Cardiac septum (tissue), 1 donor: ENCODE data around the gene CDC42BPB. TPM values are rescaled to one million over a fixed set of nuclear protein-coding genes. Genes with fewer than 3 reads are reported as not detected.

Source experiments
- DNase-seq: peaks from one replicate; pipeline ENCODE4 v3.0.0-alpha.2; 2020; ENCODE audit warnings: low spot score
- intact Hi-C: fragments of 100-400 bp; cut with DNase I; formaldehyde crosslinking; loops from one replicate; pipeline ENCODE4 v1.14.0; 2022
- total RNA-seq: library from RNA; stranded (reverse); fragmentation: NEBNext Ultra II Directional; extraction: Animal tissue kit (Norgen Biotek cat#: 25700); gene quantifications from one replicate; pipeline ENCODE4 v1.2.1, GENCODE V29; 2021
- donor health status: DM: no; HTN: no; CAD: no.

Gene CDC42BPB
- total RNA-seq, 1 donor from 2014 or later, result 81.8 TPM

DNA sequence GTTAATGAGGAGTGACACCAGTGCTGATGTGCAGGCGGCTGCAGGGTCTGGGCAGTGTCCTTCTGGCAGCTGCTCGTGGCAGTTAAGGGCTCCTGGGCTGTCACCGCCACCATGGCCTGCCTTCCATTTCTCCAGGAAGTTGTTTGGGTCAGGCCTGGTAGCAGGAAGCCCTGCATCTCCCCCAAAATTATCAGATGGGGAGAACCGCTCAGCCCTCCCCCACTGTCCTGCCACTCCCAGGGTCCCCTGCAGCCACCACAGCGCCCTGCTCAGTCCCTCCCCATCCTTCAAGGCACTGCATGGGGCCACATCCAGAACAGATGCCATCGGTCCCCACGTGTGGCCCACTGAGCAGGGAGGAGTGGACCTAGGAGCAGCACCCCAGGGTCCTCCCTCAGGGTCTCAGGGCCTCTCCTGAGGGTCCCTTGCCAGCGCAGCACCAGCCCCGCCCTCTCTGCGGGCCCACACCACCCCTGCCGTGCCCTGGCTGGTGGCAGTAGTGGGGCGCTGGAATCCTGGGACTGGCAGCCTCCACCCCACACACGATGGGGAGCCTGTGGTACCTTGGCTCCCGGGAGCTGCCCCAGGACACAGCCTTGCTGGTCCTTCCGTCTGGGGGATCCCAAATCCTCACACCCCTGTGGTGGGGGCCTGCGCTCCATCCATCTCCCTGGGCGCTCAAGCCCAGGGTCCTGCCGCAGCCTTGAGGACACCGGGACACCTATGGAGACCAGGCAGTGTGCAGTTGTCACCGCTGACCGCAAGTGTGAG is 145.2 kb downstream of the CDC42BPB start:
- intact Hi-C loops, result no loop called here
- DNase-seq, result no peak

DNA sequence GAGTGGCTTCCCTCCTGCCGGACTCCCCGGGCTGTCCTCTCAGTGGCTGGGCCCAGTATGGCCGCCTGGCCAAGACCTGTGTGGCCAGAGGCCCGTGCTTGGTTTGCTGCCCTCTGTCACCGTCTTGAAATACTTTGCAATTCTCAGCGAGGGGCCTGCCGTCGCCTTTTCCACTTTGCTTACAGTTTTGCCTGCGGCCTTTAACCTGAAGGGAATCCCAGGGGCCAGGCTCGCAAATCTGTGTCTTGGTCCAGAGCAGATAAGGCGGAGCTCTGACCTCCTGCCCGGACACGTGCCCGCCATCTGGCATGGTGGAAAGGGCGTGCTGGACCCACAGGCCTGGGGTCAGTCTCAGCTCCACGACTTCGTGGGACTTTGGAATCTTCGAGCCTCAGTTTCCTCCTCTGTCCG is 145.8 kb downstream of the CDC42BPB start:
- intact Hi-C loops, result no loop called here
- no peak for DNase-seq

- no peak for DNase-seq
- intact Hi-C loops, result no loop called here
These were observed 146.9 kb downstream of the CDC42BPB start for GRCh38 chr14:102910442-102910841.

DNA sequence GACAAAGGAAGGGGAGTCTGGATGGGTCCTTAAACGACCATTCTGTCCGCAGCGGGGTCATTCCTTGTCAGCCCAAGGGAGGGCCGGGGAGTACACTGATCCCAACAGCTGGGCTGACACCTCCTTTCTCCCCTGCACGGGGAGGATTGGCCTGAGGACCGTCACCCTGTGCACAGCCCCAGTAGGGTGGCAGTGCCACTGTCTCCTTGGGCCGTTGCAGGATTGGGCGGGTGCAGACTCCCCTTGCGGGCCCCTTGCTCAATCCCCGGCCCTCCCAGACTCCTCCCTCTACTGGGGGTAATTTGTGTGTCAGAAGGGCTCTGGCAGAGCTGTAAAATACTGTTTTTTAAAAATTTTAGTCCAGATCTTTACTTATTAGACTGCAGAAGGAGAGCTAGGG is 147.4 kb downstream of the CDC42BPB start:
- intact Hi-C loops, result no loop called here

DNA sequence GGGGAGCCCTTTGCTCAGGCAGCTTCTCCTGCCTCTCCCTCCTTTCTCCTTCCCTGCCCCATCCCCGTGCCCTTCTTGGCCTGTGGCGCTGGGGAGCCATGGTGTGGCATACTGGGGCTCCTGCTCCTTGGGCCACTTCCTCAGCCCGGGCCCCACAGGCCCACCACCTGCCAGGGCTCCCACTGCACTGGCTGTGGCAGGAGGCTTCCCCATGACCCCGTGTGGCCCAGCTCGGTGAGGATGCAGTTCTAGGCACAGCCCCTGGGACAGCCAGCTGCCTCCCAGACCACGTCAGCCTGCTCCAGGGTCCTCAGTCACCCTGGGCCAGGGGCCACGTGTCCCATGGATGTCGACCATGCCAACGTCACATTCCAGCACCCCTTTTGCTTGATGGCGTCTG is 147.9 kb downstream of the CDC42BPB start:
- intact Hi-C loops, result no loop called here
- no peak for DNase-seq

More for the DNA sequence above, 147.4 kb downstream of the CDC42BPB start:
- no peak for DNase-seq

DNA sequence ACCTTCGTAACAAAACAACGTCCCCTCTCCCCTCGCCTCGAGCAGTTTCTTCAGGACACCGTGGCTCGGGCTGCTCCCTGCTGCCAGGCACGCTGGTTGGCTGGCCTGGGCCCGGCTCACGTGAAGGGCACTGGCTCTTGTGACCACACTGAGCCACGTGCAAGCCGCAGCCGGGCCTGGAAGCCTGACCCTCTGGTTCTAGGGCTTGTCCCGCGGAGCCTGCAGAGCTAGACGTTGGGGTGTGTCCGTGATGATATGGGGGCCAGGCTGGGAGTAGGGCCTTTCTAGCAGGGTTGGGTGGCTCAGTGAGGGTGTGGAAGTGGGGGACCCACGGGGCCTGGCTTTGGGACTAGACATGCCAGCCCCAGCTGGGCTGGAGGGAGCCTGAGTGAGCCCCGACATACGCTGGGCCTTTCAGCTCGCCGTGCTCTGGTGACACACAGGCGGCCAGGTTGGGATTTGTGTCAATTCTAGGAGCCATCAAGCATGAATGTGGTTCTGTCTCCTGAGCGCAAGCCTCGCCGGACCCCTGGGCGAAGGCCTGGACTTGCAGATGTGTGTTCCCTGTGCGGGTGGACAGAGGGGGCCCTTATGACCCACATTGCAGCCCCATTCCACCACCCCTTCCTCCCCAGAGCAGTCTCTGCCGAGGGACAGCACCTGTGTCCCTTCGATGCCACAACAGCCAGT is 148.4 kb downstream of the CDC42BPB start:
- DNase-seq, result no peak
- intact Hi-C loops, result no loop called here

DNA sequence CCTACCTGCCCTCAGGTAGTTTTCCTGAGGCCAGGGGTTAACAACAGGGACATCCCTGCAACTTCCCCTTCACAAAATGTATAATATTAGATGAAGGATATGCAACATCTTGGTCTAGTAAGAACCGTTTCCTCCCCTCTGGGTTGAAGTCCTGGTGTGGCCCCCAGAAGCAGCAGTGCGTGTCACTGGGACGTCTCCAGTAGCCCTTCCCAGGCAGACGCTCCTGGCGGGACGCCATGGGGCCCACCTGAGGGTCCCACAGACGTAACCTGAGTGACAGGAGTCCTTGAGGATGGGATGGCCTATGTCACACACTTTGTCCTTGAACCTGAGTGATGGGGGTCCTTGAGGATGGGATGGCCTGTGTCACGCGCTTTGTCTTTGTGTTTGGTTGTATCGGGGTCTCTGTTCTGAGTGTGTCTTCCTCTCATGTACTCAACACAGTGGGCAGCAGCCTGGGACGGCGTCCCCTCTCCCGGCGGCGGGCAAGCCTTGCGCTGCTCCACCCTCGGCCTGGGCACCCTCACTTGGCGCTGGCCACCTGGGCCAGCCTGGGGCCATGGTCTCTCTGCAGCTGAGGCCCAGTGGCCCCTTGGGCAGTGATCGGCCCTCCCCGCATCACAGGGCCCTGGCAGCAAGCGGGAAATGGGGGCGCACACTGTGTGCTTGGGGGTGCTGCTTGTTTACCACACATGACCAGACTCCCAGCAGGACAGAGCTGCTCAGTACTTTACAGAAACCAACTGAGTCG is 149.2 kb downstream of the CDC42BPB start:
- intact Hi-C loops, result no loop called here
- DNase-seq, result no peak

DNA sequence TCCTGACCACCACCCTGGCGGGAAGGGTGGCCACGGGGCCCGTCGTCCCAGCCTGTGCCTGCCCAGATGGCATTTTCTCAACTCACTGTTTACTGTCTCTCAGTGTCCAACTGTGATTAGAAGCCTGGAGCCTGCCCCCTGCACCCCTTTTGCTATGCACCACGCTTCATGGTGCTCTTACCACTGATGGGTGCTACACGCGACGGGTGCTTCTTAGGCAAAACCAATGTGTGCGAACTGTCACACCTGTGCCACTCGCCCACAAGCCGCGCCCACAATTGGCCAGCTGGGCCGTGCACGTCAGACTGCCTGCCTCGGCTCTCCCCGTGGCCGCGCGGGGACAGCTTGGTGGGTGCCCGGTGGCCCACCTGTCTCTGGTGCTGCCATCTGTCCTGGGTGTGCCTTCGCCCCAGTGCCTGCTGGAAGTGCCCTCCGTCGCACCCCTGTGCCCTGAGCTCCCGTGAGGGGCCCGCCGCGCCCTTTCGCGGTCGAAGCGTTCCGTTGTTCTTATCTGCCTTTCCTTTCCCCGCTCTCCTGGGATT is 150.0 kb downstream of the CDC42BPB start:
- no peak for DNase-seq
- intact Hi-C loops, result no loop called here

DNA sequence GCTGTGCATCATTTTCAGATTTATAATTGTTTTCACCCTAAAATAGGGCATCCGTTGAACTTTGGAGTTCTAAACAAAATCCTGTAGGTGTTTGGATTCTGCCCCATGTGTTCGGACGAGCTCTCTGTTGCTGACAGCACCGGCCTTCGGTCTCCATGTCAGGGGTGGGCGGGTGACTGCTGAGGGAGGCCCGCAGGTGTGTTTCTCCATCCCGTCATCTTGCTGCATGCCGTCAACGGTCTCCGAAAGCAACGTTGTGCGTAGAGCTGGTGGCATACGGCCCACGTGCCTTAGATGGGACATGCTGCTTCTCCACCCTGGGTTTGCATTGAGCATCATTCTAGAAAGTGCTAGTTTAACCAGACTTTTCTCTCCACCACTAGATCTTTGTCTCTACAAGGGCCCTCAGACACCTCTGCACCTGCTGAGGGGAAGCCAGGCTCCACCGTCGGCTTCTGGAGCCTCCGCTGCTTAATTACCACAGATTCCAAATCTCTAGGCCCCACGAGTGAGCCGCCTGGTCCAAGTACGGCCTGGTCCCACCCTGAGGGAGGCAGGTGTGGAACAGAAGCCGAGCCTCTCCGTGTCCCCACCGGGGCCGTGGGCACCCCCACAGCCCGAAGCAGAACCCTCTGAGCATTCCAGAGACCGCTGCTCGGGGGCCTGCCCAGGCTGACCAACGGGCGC is 150.6 kb downstream of the CDC42BPB start:
- intact Hi-C loops, result no loop called here
- DNase-seq, result no peak

- DNase-seq, result peak; percentile 53
- intact Hi-C loops, result no loop called here
These were observed 151.9 kb downstream of the CDC42BPB start for GRCh38 chr14:102905116-102906108.

DNA sequence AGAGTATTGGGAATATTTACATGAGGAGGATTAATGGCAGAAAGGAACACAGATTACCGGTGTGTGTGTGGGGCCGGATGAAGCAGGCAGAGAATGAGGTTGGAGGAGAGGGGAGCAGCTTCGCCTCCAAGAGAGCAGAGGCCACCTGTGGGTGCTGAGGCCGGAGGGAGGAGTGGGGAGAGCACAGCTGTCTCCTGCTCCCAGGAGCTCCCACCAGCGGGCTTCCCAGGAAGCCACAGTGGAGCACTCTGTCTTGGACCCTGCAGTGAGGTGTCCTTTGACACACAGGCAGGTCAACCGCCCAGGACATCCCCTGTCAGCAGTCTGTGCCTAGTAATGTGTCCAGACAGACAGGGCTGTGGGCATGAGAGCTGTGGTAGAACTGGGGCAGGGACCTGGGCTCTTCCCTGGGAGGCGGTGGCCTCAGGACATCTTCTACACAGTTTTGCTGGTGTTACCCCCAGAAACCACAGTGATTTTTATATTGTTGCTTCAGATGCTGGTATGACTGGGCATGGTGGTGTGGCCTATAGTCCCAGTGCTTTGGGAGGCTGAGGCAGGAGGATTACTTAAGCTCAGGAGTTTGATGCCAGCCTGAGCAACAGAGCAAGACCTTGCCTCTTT is 153.3 kb downstream of the CDC42BPB start:
- DNase-seq, result no peak
- intact Hi-C loops, result no loop called here

GRCh38 chr14:102903248-102903888 is 154.0 kb downstream of the CDC42BPB start:
- intact Hi-C loops, result no loop called here

DNA sequence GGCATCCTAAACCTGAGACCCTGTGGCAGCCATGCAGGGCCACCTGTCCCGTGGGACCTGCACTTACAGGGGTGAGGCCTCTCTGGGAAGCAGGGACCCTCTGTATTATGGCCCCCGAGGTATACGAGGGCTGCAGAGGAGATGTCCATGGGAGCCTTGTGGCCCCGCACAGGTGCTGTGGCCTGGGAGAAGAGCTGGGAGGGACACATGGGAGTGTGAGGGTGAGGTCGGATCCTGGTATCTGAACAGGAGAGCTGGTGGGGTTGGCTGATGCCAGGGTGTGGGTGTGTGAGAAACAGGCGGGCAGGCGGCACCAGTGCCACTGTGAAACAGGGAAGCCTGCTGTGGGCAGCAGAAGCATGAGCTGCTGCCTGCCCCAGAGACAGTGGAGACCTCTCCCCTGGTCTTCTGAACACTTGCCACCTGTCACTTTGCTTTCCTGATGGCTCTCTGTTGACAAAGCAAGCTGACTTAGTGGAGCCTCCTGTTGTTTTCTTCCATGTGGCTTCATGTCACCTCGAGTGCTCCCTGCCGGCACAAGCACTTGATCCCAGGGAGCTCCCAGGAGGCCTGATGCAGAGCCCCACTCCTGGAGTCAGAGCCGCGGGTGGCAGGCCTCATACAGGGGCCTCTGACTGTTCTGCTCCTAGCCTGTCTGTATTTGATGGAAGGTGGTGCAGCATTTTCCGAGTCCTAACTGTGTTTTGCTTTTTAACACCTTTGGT is 154.7 kb downstream of the CDC42BPB start:
- intact Hi-C loops, result no loop called here

More at GRCh38 chr14:102903248-102903888, 154.0 kb downstream of the CDC42BPB start:
- no peak for DNase-seq

DNA sequence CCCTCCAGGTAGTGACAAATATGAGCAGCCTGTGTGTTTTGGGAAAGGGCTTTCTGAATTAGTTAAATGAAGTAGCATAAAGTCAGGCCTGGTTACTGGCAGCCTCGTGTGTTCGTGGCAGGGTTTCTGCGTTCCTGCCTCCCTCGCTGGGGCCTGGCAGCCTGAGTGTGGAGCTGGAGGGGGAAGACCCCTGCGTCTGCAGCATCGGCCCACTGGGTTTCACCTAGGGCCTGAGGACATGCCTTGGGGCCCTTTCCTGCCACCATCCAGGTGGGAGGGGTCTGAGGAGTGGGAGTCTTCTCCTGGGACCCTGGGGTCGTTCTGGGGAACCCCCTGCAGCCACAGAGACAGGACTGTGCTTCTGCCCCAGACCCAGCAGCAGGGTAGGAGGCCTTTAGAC is 155.3 kb downstream of the CDC42BPB start:
- intact Hi-C loops, result no loop called here
- DNase-seq, result no peak

More for the DNA sequence above, 154.7 kb downstream of the CDC42BPB start:
- DNase-seq, result no peak

GRCh38 chr14:102901633-102902032 is 155.7 kb downstream of the CDC42BPB start:
- intact Hi-C loops, result no loop called here
- DNase-seq, result no peak

DNA sequence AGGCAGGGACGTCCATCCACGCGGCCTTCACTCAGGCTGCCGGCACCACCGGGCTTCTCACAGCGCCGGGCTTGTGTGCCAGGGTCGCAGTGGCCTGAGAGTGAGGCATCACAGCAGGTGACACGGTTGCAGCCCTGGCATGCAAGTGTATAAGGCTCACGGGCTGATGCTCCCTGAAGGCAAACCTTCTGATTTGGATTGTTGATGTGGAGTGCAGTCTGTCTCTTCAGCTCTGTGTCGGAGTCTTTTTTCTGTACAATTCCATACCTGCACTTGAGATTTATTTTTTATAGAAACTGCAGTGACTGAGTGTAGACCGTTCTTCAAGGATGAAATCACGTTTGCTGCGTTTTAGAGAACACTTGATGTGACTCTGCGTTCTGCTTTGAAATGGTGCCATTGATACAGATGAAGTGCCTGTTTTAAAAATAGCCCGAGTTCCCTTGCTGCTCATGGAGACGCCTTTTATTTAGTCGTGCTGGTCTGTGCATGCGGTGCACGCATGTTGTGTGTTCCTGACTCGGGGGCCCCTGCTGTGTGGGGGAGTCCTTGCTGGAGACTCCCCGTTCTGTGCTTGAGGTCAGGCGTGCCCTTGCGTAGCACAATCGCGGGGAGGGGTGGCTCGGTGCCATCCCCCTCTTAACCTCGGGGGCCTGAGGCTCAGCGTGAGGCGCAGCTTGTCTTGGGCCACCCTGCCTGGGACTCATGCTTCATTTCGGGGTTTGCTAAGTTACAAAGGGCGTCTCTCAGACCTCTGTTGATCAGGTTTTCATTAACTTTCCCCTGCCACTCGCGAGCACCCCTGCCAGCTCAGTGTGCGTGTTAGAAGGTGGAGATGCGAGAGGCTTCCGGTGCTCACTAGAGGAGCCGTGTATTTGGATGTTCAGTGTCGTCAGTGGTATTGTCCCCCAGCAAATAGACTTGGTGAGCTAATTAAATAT is 156.4 kb downstream of the CDC42BPB start:
- peak; percentile 41 for DNase-seq
- intact Hi-C loops, result no loop called here
